HG02973 (cell line): ENCODE measurements around the gene SRP14.
"Not testable (repeated sequence)": the region's sequence is repeated elsewhere in the genome, so short reads cannot be mapped to it uniquely, and the experiment has no call there.

ENCODE experiments used
- ATAC-seq: cut with Tn5 transposase; IDR thresholded peaks from one replicate; pipeline ENCODE4 v1.9.1; 2021; ENCODE audit warnings: moderate library complexity; ENCODE audit not compliant: unreplicated experiment

The SRP14 gene, protein sequence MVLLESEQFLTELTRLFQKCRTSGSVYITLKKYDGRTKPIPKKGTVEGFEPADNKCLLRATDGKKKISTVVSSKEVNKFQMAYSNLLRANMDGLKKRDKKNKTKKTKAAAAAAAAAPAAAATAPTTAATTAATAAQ

DNA sequence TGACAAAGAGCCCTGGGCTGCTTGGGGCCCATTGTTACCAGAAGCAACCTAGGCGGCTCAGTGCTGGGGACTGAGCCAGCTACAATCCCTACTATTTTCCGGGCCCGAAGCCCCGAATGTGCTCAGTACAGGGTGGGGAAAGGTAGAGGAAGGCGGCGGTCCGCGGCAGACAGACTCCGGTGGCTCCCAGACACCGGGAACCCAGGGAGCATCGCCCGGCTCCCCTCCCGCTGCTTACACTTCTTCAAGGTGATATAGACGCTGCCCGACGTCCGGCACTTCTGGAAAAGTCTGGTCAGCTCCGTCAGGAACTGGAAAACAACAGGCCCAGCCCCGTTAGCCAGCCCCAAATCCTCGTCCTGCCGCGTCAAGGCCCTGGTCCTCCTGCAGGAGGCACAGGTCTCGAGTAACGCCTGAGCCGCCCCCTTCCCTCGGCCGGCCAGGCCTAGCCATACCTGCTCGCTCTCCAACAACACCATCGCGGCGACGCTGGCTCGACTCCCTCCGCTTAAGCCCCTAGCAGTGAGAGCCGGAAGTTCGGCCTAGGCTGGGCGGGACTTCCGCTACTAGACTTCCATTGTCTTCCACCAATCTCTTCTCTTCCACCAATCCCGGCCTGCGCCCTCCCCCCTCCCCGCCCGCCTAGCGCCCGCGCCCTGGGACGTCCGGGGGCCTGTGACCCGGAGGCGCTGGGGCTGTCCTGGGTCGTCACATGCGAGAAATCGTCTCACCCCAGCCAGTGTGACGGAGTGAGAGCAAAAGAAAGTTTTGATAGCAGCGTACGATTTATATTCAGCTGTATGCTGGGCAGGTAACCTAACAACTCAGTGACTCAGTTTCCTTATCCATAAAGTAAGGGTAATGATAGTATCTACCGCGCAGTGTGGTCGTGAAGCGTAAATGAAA is at the start of gene SRP14:
TSS of gene SRP14 (minus strand) at position 544 of the 906 bp plus-strand sequence. CDS start at position 479, 65 bp downstream.
- peak; percentile 83 for ATAC-seq

DNA sequence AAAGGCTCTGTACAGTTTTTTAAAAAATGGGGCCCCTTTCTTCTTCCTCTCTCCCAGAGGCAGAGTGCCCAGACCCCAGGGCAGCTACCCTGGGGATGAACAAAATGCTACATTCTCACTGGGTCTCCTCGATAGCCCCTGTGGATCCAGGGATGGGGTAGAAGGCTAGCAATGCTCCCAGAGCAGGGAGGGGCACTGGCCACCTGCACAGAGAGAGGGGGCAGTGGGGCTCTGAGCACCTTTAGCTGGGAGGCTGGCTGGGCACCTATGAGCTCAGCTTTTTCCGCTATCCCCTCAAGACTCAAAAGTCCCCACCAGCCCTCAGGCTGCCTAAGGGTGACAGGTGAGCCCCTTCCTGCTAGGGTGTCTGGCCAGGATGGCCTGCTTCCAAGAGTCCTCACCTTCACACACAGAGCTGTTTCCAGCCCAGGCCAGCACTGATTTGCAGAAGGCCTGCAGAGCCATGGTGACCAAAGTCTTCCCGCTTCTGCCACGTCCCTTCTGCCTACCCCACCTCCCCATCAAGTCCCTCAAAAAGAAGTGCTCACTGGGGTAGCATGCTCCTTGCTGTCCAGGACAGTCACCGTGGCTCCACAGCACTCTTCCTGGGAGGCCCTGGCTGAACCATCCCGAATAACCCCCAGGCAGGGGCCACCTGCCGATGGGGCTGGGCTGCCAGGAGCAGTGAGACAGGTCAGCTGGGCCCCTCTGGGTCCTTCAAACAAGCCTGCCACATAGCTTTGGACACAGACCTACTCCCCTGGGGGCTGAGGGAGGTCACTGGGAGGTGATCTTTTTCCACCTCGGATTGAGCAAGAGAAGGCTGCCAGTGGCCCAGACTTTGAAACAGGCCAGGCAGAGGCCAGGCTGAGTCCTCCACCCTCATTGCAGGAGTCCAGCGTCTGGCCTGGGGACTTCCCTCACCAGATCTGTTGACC is 49.3 kb upstream of the SRP14 start:
- no peak for ATAC-seq

DNA sequence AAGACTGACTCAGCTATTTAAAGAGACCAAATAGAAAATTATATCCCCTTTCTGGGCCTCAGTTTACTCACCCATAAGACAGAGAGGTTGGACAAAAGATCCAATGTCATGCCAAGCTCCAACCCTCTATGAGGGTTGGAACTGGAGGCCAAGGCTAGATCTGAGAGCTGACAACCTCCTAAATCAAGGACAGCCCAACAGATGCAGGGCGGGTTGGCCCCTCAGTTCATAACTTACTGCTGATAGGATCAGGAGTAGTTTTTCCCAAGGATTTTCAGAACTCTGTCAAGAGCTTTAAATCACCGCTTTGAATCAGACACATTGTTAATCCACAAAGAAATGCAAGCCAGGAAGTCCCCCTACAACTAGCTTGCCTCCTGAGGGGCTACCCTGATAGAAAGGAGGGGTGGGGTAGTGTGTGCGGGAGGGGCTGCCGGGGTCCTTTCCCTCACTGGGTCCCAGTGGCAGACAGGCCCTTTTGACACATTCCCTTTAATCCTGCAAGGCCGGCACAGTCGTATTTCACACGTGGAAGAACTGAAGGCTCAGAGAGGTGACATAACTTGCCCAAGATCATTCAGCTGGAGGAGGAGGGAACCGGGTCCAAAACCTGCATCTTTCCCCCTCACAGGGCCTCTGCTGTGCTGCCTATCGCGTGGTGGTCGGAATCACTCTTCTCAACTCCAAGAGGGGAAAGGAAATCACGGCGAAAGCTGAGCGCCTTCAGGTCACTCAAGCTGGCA is 48.3 kb upstream of the SRP14 start:
- ATAC-seq: no peak

DNA sequence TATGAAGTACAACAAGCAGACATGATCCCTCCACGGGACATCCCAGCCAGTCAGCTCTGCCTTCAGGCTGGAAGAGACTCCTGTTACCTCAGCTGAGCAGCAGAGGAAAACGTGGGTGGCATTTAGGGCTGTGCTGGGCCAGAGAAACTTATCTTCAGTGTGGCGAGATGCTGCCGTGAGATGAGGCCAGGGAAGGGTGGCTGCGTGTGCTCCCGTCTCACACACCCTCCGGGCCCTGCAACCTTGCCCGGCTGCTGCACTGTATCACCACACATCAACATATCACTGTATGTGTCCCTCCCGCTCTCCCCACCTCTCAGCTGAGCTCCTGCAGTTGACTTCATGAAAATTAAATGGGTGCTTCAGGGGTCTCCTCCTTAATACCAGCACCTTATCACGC is 46.3 kb upstream of the SRP14 start:
- ATAC-seq: no peak

DNA sequence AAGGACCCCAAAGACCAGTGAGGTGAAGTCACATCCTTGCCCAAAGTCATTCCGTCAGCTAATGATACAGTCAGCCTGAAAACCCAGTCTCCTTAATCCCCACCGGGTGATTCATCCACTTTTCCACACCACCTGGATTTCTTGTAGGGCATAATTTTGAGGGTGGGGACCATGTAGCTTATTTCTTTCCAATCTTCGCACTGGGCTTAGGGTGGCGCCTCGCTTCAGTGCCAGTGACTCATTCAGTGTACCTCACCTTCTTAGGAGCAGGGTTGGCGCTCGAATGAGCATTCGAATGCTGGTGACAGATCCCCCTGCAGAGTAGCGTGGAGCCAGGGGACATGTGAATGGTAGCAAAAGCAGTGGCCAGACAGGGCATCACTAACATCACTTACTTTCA is 45.7 kb upstream of the SRP14 start:
- no peak for ATAC-seq

DNA sequence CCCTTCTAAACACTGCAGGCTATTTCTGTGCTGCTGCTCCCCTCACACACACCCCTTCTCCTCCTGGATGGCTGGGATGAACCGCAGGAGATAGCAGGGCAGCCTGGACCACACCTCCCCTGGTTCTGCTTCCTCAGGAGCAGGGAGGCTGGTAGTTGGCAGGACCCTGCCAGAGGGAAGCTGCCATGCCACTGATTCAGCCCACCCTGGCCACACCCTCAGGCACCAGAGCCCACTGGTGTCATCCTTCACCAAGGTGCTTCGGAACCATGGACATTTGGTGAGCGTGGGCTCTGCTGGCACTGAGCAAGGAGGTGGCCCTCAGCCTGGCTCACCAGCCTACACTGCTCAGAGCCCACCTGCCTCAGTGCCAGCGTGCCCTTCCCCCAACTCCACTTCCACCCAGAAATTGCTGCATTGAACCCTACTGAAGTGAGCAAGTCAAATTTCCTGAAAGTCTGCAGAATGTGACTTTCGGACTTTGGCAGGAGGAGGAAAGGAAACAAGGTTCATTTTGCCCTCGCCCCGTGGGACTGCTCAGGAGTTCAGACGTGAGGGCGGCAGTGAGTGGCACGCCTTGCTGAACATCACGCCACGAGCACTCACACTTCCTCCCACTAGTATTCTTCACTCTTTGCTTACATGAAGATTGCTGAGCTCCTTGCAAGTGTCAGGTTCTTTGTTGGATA is 43.4 kb upstream of the SRP14 start:
- no peak for ATAC-seq

DNA sequence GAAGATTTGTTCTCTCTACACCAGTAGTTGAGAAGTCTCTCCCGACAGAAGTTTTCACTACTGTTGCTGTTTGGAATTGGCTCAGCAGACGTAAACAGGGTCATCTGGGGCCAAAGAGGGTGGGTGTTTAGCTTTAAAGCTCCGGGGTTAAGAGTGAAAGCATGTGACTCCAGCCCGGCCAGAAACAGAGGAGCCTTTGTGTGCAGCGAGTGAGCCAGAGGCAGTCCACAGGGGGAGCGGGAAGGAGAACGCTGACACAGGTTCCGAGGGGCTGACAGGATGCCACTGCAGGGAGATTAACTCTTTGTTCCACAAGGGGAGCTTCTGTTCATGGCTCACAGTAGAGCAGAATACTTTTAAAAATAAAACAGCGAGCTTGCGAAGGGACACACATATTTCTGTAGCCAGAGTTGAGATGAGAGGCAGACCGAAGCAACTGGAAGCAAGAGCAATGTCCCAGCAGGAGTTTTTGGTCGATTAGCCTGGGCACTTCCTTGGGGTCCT is 42.8 kb upstream of the SRP14 start:
- ATAC-seq: no peak

DNA sequence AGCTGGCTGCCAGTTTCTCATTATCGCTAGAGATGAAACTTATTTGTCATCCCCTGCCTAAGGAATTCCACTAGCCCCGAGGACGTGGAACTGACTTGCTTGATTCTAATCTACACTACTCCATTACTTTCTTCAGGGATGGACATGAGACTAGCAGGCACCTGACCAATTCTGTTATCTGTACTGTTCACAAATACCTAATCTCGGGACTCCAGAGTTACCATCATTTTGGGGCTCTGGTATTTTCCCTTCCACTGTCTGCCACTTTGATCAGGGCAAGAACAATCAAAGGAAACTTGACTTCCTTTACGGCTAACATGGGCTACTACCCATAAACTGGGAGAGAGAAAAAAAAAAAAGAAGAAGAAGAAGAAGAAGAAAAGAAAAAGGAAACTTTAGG is 41.9 kb upstream of the SRP14 start:
- no peak for ATAC-seq

DNA sequence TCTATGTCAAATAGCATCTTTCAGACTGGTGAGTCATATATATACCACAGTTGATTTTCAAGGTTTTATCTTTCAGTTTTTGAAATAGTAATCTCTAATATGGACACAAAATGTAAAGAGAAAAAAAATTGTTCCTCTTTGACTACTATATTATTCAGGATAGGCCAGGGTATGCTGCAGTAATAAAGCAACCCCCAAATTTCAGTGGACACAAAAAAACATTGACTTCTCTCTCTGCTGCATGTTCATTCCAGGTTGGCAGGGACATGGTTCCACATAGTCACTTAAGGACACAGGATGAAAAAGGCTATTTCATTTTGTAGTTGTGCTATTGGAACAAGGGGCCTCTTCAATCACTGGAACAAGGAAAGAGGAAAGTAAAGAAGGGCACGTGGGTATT is 41.1 kb upstream of the SRP14 start:
- no peak for ATAC-seq

DNA sequence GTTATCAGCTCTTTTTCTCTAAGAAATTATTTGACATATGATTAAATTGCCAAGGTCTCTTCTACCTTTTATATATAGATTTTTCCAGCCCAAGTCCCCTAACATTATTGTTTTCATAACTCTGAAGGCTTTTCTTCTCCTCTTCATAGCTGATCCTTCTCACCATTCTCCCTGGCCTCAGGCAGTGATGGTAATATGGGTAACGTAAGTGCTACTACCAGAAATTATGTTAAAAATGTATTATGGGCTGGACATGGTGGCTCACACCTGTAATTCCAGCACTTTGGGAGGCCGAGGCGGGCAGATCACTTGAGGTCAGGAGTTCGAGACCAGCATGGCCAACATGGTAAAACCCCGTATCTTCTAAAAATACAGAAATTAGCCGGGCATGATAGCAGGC is 40.5 kb upstream of the SRP14 start:
- no peak for ATAC-seq

DNA sequence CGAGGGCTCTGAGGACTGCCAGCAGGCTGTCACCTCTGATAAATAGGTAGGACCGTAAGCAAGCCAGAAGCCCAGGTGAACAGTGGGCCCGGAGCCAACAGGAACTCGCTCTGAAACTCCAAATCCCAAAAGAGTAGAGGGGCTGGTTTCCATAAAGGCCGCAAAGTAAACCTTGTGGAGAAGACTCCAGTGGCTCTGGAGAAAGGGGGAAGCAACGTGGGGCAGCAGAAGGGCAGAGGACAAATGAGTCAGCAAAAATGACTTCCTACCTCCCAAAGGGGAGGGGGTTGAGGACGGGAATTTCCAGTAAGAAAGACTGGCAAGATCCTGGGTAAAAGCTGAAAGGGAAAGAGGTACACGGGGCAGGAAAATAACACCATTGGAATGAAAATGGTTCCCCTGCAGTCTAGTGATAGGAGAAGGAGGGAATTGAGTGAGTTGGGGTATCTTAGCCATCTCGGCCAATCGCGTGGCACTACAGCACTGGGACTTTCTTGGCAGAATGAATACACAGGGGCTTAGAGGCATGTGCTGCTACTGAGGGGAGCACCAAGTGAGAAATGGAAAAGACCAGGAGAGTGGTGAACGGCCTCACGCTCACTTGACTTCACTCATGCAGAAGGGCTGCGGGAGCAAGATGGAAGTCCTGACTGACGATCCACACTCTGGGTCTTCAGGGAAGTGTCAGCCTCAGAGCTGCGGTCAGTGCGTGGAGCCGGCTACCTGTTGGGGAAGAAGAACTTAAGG is 36.5 kb upstream of the SRP14 start:
- no peak for ATAC-seq

DNA sequence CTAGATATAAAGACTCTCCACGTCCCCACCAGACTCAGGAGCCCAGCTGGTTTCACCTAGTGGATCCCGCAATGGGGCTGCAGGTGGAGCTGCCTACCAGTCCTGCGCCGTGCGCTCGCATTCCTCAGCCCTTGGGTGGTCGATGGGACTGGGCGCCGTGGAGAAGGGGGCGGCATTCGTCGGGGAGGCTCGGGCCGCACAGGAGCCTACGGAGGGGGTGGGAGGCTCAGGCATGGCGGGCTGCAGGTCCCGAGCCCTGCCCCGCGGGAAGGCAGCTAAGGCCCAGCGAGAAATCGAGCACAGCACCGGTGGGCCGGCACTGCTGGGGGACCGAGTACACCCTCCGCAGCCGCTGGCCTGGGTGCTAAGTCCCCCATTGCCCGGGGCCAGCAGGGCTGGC is 35.7 kb upstream of the SRP14 start:
- not testable (repeated sequence) for ATAC-seq

DNA sequence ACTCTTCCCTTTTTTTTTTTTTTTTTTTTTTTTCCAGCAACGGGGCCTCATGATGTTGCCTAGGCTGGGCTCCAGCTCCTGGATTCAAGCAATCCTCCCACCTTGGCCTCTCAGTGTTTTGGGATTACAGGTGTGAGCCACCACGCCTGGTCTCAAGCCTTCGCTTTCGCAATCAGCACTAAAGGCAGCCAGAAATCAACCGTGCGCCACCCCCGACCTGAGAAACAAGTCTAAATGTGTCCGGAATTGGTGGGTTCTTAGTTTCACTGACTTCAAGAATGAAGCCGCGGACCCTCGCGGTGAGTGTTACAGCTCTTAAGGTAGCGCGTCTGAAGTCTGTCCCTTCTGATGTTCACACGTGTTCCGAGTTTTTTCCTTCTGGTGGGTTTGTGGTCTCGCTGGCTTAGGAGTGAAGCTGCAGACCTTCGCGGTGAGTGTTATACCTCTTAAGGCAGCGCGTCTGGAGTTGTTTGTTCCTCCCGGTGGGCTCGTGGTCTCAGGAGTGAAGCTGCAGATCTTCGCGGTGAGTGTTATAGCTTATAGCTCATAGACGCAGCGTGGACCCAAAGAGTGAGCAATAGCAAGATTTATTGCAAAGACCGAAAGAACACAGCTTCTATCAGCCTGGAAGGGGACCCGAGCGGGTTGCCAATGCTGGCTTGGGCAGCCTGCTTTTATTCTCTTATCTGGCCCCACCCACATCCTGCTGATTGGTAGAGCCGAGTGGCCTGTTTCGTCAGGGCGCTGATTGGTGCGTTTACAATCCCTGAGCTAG is 34.9 kb upstream of the SRP14 start:
- not testable (repeated sequence) for ATAC-seq

DNA sequence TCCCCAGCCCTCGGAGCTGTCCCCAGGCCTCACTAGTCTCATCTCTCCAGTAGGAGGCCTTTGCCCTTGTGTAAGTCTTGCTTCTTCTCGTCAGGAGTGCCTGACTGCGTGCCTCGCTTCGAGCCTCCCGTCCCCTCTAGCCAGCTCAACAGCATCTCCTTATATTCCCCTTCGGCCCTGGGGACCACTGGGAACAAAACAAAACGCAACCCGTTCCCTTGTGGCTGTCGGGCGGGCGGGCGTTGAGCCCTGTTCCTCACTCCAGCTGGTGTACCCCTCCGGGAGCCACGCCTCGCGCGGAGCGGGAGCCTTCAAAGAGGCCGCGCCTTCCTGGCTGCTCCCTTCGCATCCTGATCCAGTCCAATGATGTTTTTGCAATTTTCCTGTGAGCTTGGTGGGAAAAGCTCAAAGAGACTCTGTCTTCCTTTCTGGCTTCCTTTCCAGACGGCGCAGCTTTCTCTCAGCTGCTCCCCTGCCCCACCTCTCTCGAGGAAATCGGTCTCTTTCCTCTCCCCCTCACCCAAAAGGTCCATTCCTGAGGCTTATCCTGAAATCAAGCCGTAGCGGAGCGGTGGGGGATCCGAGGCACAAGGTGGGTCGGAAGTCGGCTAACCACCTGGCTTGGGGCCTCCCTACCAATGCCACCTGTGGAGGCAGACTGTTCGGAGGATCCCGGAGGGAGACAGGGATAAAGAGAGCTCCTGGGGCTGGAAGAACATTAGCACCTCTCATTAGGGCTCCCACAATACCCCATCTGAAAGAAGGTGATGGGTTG is 33.4 kb upstream of the SRP14 start:
- no peak for ATAC-seq

DNA sequence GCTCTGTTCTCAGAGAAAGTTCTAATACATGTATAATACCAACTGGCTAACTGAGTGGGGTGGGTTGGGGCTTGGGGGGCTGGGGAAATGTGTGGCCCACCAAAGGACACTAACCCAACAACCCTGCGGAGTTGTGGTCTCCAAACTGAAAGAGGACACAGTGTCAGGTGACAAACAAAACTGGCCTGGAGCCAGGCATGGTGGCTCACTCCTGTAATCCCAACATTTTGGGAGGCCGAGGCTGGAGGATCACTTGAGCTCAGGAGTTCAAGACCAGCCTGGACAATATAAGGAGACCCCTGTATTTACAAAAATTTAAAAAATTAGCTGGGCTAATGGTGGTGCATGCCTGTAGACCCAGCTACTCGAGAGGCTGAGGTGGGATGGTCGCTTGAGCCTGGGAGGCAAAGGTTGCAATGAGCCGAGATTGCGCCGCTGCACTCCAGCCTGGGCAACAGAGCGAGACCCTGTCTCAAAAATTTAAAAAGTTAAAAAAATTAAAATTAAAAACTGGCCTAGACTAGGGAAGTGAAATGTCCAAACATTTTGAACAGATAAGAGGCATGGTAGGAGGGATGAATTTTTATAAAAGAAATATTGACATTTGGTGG is 31.7 kb upstream of the SRP14 start:
- no peak for ATAC-seq

DNA sequence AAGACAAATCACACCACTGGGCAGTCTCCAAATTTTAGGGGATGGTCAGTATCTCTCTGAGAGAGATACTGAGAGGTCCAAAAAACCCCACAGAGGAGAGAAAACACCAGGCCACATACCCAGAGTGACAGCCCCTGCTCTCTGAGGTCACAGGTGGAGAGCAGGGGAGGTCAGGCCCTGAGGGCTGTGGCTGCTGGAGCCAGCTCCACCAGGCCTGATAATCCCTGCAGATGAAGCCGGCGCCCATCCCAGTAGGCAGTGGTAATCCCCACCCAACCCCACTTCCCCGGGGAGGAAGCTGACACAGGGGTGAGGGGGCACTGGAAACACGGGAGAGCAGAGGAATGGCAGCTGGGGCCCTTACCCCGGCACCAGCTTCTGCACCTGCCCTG is 31.2 kb upstream of the SRP14 start:
- ATAC-seq: no peak
